HuH-7.5 (cell line): ENCODE data around the gene SPATA7.

Experiments used
- DNase-seq: peaks from one replicate; pipeline ENCODE4 v3.0.0; 2011; ENCODE audit warnings: low spot score

The SPATA7 gene

DNA sequence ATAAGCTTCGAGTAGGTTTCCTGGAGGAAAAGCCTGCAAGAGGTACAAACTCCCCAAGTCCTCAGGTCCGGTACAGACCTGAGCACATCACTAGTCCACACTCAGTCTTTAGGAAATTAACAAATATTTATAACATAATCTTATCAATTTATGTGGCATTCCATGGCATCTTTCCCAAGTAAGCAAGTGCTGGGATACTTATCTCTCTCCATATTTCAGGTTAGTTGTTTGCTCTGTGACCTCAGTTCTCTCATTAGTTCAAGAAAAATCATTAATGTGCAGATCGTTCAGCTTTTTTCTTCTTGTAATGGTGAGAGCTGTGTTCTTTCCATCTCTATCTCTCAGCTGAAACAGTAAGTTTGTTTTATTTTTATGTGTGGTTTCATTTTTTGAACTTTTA is 34.7 kb downstream of the SPATA7 start:
- no peak for DNase-seq

DNA sequence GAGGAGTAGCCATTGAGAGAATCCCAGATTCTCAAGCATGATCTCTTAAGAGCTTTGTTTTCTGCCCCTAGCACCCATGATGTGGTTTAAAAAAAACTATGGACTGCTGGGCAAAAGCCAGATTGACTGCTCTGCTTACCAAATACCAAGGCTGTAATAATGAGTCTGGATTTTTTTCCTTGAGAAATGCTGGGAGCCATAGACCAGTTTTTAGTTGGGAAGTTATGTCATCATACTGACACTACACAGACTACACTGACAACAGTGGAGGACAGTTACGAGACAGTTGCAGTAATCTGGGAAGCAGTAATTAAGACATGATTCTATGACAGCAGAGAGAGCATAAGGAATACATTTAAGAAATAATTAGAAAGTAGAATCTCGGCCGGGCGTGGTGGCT is 35.8 kb downstream of the SPATA7 start:
- DNase-seq = no peak

DNA sequence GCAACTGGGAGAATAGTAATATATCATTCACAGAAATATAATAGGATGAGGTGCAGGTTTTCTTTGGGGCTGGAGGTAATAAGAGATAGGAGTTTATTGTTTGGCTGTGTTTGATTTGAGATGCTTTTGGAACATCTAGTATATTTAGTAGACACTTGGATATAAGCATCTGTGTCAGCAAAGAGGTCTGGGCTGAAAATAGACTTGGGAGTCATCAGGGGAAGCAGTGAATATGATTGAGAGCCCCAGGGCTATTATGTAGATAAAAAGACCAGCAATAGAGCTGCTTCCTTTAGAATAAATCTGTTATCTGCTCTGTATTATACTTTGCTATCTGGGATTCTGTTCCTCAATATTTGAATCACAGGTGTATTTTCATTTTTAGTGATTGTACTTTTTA is 36.6 kb downstream of the SPATA7 start:
- DNase-seq = no peak

DNA sequence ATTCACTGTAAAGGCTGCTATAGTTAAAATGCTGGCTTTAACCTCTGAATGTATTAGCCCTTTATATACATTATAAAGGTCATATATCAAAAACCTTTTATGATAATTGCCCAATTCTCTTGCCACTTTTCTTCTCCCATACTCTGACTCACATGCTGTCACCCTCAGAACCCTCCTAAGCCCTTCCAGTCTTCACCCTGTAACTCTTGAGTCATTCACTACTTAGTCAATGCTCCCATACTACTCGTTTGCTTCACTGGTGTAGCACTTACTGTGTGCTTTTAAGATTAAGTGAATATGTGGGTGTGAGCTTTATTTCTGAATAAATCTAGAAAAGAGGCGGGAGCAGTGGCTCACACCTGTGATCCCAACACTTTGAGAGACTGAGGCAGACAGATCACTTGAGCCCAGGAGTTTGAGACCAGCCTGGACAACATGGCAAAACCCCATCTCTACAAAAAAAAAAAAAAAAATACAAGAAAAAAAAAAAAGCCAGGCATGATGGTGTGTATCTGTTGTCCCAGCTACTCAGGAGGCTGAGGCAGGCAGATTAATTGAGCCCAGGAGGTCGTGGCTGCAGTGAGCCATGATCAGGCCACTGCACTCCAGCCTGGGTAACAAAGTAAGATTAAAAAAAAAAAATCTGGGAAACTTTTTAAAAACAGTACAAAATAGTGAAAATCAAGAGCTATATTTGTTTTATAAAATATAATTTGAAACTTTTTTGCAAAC is 37.6 kb downstream of the SPATA7 start:
- no peak for DNase-seq

DNA sequence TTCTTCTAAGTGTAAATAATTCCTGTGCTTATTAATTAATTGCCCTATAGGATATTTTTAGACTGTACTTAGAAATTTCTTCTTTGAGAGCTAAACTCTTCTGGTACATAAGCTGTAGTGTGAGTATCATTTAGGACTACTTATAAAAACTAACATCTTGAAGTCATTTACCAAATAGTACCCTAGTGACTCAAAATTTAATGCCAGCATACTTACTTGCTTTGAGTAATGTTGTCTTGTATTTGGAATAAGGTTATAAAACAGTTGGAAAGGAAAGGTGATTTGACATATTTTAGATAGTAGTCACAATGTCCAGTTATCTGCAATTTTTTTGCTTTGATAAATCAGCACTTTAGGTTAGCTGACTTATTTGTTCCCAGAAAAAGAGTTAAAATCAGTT is 39.1 kb downstream of the SPATA7 start:
- DNase-seq = no peak

DNA sequence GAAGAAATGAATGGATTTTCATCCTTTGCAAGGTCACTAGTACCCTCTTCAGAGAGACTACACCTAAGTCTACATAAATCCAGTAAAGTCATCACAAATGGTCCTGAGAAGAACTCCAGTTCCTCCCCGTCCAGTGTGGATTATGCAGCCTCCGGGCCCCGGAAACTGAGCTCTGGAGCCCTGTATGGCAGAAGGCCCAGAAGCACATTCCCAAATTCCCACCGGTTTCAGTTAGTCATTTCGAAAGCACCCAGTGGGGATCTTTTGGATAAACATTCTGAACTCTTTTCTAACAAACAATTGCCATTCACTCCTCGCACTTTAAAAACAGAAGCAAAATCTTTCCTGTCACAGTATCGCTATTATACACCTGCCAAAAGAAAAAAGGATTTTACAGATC is 40.8 kb downstream of the SPATA7 start:
- DNase-seq = no peak

DNA sequence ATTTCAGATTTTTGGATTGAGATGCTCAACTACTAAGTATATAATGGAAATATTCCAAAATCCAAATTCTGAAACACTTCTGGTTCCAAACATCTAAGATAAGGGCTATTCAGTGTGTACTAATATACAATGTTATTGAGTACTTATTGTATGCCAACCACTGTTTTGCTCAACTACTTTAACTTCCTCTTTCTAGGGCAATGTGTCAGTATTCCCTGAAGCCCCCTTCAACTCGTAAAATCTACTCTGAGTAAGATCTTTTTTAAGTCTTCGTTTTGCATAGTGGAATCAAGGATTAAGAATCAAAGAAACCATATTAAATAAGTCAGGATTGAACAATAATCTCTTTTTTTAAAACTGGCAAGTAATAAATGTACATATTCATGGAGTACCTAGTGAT is 45.5 kb downstream of the SPATA7 start:
- no peak for DNase-seq

DNA sequence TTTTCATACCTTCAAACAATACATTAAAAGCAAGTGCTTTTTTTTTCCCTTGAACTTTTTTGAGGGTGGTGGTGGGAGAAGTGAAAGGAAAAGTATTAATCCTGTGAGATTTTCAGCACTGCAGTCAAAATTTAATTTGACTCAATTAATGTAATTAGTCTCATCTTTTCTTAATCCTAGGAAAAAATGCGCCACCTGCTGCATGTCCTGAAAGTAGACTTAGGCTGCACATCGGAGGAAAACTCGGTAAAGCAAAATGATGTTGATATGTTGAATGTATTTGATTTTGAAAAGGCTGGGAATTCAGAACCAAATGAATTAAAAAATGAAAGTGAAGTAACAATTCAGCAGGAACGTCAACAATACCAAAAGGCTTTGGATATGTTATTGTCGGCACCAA is 52.2 kb downstream of the SPATA7 start:
- DNase-seq = no peak

DNA sequence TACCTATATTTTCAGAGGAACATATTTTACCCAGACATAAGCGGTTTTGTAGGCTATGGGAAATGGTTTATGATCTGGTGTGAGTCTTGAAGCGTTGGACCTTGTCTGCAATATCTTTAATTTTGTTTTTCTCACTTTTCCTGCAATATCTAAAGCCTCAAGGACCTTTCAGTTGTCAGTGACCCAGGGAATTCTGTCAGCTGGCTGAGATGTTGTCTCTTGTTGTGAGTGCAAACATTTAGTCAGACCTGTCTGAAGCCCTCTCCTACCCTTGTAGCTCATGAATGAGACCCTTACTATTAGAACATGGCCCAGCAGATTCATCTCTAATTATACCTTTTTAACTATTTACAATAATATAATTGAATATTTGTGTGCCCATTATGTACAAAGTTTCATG is 53.6 kb downstream of the SPATA7 start:
- no peak for DNase-seq

DNA sequence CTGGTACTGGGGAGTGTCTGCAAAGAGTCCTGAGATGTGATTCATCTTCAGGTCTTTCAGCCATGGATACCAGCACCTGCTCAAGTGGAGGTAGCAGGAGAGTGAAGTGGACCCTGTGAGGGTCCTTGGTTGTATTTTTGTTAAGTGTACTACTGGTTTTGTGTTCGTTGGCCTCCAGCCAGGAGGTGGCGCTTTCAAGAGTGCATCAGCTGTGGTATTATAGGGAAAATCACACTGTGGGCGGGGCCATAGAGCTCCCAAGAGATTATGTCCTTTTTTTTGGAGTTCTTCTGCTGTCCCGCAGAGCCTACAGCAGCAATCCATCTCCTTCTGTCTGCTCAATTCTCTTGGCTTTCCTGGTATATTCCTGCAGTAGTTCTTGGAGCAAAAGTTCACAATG is 66.8 kb downstream of the SPATA7 start:
- DNase-seq = no peak

DNA sequence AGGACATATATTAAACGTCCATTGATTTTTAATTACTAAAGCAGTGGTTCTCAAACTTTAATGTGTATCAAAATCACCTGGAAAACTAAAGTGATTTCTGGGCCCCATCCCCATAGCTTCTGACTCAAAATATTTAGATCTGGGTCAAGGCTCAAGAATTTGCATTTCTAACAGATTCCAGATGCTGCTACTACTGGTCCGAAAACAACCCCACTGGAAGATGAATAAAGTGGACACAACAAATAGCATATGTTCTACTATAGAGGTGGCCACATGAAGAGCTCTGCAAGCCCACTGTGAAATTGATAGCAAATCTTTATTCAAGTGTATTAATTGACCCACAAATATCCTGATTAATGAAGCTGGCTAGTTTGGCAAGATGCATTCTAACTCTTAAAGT is 69.4 kb downstream of the SPATA7 start:
- DNase-seq = no peak

DNA sequence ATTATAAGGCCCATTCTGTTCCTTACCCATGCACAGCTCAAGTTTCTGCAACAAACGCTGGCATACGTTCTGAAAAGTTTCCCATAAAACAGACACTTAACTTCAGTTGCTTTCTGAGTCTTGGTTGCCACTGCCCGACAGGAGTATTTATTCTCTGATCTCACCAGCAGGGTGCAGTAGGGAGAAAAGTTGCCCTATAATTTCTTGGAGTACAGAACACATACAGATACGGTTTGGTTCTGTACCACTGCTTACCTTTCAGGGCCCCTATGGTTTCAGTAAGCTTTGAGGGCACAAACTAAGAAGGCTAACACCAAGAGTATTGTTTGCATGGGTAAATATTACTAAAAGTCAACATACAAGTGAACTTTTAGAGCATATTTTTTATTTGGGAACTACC is 77.9 kb downstream of the SPATA7 start:
- no peak for DNase-seq

DNA sequence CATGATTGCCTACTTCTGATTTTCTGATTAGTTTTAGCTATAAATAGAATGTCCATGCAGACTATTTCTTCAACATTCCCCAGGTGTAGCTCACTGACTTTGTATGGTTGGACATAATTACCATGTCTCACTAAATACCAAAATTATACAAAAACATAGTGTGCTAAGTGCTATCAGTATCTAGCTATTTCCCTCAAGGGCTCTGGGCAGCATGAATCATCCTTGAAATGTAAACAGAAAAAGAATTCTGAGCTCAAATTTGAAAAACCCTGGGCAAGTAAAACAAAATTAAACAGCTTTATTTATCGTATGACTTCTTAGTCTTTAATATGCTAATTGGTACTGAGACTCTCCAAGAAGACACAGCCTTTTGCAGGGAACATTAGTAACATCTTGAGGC is 82.9 kb downstream of the SPATA7 start:
- DNase-seq = no peak

DNA sequence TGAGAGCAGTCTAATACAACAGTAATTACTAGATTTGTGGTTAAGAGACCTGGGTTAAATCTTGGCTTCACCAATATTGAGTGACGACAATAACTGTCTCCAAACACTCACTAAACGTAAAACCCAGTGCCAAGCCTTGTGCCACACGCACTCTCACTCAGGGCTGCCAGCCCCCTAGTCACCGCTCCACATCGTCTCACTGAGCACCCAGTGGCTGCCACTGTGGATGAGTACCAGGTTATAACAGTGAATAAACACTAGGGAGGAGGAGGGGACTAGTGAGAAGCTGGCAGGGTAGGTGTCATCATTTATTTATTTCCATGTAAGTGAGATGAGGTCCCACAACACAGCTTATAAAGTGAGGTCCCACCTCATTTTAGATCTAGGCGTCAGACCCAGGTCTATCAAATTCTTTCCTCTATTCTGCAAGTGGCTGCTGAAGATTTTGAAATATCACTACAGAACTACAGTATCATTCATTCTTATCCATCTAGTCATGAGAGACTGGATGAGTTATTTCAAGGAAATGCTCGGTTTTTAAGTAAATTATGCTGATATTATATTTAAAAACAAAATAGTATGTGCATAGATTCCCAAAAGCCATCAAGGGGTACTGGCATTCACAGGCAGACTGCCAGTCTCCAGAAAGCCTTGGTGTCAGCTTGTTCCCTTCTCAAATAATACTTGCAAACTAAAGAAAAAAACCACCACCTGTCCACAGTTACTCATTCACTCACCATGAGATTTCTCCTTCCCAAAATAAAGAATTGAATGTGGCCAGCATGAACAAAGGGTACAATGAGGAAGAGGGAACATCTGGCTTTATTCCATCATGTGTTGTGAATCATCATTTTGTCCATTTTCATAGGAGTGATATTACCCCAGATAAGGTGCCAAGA is 85.3 kb downstream of the SPATA7 start:
- DNase-seq = no peak

DNA sequence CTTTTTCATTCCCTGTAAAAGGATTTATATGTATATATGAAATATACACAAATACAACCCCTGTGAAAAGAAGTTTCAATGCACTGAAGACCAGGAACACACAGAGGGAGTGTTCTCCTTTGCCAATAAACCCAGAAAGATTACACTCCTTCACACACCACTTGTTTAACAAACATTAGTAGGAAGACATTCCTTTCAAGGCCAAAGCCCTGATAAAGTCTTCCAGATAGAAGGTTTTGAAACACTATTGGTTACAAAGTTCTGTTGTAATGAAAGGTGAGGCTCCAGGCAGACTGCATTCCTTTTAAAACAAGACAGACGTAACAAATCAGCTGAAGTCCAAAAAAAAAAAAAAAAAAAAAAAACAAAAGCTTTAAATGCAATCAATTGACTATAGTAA is 88.3 kb downstream of the SPATA7 start:
- DNase-seq = no peak

DNA sequence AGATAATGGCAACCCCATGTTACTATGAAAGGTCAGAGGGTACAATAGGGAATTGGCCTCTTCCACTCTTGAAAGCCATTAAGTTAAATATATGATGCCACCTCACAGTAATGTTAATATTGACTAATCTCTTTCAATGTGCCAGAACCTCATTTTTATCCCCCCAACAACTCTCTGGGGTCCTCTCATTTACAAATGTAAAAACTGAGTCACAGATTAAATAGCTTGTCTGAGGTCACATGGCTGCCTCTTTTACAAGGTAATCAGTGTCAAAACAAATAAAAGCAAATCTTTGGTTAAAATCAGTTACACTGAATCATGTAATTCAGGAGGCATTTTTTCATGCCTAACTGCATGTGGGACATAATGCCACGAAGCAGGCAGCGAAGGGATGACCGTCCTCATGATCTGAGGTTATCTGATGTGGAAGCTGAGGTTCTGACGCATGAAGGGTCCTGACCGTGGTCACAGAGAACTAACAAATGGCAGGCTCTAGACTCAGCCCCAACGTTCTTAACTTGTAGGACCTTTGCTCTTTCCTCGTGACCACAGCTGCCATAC is 90.8 kb downstream of the SPATA7 start:
- no peak for DNase-seq

DNA sequence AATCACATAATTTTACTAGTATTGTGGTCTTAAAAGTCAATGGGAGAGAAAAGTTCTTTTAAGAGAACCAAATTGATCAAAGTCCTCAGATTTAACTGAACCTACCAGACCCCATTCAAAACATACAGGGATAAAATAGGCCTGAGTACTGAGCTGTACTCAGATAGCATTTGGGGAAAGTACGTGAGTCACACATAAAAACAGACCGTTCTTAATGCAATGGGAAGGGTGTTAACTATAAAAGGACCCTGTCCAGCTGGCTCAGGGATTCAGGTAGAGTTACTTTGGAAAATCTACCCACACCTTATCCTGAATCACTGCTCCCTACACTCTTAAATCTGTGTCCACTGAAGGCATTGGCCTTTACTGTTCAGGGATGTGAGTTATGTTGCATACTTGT is 91.4 kb downstream of the SPATA7 start:
- no peak for DNase-seq

DNA sequence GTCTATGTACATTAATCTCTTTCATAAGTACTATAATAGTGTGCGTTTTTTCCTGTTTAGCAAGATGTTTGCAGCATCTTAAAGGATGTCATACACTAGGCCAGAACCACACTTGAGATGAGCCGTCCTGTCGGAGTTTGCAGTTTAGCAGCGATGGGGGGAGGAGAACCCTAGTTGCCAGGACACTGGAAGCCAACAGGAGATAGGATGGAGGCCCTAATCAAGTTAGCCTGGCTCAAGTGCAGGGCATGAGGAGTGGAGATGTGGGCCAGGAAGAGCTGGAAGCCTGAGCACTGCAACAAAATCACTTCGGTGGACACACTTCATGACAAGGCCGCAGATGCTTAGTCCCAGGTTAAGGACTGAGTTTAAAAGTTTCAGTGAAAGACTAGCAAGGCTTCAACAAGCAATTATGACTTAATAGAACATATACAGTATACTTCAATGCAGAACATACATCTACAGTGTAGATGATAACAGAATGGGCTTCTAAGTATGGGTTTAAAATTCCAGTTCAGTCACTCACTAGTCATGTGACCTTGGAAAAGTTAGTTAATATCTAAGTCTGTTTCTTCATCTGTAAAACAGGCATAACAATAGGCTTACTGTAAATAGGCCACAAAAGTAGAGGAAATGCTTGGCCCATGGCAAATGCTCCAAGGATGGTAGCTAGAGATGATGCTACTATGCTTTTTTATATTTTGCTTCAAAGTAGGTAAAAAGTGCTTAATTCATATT is 92.2 kb downstream of the SPATA7 start:
- no peak for DNase-seq

DNA sequence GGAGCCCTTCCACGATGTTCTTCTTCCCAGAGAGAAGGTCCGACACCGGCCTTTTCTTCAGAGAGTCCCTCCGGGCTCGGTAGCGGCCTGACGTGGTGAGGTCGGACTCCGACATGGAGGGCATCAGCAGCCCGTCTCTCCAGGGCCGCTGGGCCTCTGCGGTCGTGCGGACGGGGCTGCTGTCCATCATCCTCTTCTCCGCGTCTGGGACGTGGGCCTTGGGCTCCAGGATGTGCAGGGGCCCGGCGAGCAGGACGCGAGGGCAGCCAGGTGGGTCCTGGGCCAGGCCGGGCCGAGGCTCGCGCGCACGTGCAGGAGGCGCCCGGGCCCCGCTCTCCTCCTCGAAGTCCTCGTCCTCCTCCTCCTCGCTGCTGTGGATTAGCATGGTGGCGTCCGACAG is 93.5 kb downstream of the SPATA7 start:
- no peak for DNase-seq

DNA sequence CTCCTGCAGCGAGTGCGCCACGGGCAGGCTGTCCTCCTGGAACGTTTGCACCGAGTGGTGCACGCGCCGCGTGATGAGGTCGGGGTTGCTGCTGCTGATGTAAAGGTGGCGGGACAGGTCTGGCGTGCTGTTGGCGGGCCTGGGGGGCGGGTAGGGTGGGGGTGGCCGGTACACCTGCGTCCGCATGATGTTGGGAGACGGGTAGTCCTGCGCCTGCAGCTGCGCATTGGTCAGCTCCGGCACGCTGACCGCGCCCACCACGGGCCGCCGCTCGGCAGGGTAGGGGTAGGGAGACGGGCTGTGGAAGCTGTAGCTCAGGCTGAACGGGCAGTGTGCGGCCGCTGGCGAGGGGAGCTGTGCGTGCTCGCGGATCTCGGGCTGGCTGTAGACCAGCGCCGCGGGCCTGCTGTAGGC is 94.1 kb downstream of the SPATA7 start:
- no peak for DNase-seq

DNA sequence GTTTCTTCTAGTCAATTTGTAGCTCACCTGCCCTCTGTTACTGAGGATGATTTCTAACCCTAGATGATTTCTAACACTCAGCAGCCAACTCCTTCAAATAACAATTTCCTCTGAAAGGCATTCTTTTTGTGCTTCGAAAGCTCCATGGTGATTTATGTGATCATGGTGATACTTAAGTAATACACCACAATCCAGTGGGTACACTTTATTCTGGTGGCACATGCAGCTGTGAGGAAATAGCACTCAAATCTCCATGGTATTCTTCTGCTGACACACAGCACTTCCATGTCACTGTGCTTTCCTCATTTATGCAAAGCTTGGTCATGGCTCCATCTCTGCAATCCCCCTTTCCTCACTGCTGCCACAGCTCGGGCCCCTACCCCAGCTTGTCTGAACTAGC is 95.6 kb downstream of the SPATA7 start:
- no peak for DNase-seq

DNA sequence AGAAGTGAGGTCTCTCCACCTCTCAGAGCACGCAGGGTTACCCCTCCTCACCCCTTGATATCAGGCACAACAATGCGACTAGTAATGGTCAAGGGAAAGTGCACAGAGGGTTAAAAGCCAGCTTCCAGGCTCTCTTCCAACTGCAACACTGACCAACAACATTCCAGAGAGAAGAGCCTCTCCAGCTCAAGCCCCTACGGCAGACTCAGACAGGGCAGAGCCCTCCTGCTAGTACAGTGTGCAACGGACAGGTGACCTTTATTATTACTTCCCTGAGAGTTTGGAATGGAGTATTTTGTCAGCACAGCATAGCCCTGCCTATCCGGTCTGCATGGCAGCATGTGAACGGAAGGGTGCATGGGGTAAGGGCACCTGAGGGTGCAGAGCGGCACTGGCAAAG is 96.3 kb downstream of the SPATA7 start:
- no peak for DNase-seq

DNA sequence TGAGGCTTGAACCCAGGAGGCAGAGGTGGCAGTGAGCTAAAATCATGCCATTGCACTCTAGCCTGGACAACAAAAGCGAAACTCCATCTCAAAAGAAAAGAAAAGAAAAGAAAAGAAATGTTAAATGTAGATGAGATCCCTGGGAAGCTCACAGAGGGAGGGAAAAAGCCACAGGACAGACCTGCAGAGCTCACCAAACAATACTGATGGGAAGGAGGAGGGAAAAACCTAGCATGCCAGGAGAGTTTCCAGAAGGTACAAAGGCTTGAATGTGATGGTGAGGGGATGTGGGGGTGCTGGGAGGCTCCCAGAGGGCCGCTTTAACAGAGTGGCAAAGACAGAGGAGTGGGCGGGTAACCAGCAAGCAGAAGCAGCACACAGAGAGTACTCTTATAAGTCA is 97.1 kb downstream of the SPATA7 start:
- no peak for DNase-seq
